Measurements from ENCODE around the gene SLC10A7.

The SLC10A7 gene

GRCh38 chr4:146302822-146303221 lies 218.9 kb downstream of the SLC10A7 start:
- no peak for TF ChIP-seq CTCF (conservative IDR thresholded peaks at IDR 0.05; ENCODE audit: control insufficient read depth, insufficient read depth, low read depth, low read length)
- DNase-seq (ENCODE audit: low read depth): no peak
- H3K4me3 ChIP-seq (ENCODE audit: control insufficient read depth, low read depth, low read length): no peak overlapping the region

DNA sequence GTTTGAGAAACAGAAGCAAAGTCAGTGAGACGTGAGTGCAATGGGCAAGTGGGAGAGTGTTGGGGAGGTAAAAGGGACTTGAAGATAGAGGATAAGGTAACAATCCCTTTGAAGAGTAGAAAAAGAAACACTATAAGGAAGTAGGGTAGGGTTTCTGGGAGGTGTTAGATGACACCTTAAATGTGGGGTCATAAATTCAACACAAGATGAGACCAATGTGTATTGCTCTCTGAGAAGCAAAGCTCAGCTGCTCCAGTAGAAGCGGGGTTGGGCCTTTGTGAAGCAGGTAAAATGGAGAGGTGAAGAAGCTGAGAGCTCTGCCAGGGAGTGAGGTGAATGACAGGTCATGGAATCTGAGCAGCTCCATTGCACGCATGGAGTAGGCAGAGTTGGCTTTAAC lies 222.1 kb downstream of the SLC10A7 start:
- no peak for DNase-seq (ENCODE audit: low read depth)
- H3K4me3 ChIP-seq (ENCODE audit: control insufficient read depth, low read depth, low read length): no peak overlapping the region
- no peak for TF ChIP-seq CTCF (conservative IDR thresholded peaks at IDR 0.05; ENCODE audit: control insufficient read depth, insufficient read depth, low read depth, low read length)

DNA sequence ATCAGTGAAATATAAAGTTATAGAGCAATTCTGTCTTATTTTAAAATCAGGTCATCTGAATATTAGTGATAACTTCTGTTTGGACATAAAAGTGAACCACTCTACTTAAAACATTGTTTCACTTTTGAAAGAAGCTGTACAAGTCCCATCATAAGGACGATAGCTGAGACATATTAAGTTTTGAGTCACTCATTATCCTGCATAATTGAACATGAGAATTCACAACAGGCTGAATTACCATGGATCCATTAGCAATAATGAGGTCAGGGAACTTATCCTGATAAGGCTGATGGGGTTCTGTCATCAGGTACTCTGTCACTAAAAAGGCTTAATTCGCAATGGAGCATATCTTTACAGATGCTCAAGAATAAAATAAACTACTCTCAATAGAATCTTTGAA lies 227.0 kb downstream of the SLC10A7 start:
- TF ChIP-seq CTCF (conservative IDR thresholded peaks at IDR 0.05; ENCODE audit: control insufficient read depth, insufficient read depth, low read depth, low read length): no peak
- DNase-seq (ENCODE audit: low read depth): no peak

DNA sequence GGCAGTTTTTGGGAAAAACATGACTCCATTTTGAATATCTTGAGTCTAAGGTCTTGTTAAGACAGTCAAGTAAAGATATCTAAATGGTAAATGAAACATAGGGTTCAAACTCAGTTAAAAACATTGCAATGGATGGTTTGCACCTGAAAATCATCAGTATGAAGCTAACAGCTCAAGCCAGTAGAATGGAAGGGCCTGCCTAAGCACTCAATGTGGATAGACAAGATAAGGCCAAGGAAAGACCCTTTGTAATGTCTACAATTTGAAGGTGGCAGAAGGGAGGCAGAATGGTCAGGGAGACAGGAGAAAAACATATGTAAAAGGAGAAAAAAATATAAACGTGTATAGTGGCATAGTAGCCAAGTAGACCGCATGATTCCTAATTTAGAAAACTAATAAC lies 229.2 kb downstream of the SLC10A7 start:
- no peak for DNase-seq (ENCODE audit: low read depth)
- H3K4me3 ChIP-seq (ENCODE audit: control insufficient read depth, low read depth, low read length): no peak overlapping the region
- TF ChIP-seq CTCF (conservative IDR thresholded peaks at IDR 0.05; ENCODE audit: control insufficient read depth, insufficient read depth, low read depth, low read length): no peak

More for the DNA sequence above, 227.0 kb downstream of the SLC10A7 start:
- H3K4me3 ChIP-seq (ENCODE audit: control insufficient read depth, low read depth, low read length): no peak overlapping the region

GRCh38 chr4:146291313-146291712 lies 230.4 kb downstream of the SLC10A7 start:
- H3K4me3 ChIP-seq (ENCODE audit: control insufficient read depth, low read depth, low read length): no peak overlapping the region
- TF ChIP-seq CTCF (conservative IDR thresholded peaks at IDR 0.05; ENCODE audit: control insufficient read depth, insufficient read depth, low read depth, low read length): no peak
- DNase-seq (ENCODE audit: low read depth): no peak

GRCh38 chr4:146288193-146288592 lies 233.5 kb downstream of the SLC10A7 start:
- TF ChIP-seq CTCF (conservative IDR thresholded peaks at IDR 0.05; ENCODE audit: control insufficient read depth, insufficient read depth, low read depth, low read length): no peak
- no peak overlapping the region for H3K4me3 ChIP-seq (ENCODE audit: control insufficient read depth, low read depth, low read length)
- no peak for DNase-seq (ENCODE audit: low read depth)

GRCh38 chr4:146285037-146285436 lies 236.7 kb downstream of the SLC10A7 start:
- no peak for DNase-seq (ENCODE audit: low read depth)
- no peak overlapping the region for H3K4me3 ChIP-seq (ENCODE audit: control insufficient read depth, low read depth, low read length)
- no peak for TF ChIP-seq CTCF (conservative IDR thresholded peaks at IDR 0.05; ENCODE audit: control insufficient read depth, insufficient read depth, low read depth, low read length)

Data from fibroblast of mammary gland (primary cell).